ENCODE measurements around the gene FXYD1. TPM values are rescaled to one million over a fixed set of nuclear protein-coding genes. Genes with fewer than 3 reads are reported as not detected.

FXYD1 gene
- total RNA-seq, 4 donors from 2014 or later: 3.9 to 29.9 (median 10.1) TPM; not detected in 1

DNA sequence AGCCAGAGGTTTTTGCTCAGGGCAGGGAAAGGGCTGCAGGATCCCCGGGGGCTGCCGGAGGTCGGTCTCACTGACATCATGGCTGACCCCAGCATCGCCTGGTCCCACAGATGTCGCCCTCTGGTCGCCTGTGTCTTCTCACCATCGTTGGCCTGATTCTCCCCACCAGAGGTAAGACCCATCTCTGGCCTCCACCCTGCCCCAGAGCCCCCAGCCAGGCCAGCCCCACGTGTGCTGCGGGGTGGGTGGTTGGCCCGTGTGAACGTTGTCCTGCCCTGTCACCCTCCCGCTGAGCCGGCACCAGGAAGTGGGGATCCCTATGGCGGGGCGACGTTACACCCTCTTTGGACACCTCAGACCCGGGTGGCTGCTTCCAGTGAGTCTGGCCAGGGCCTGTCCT lies 16.8 kb downstream of the FXYD1 start:
- H3K9me3 ChIP-seq: no peaks in the 10 kb centered on the region
- intact Hi-C loops (cut with DNase I): no loop called here
- peak overlapping the region; percentile 78 to 90 (median 84) for H3K27ac ChIP-seq
- WGBS, 2 donors: 5 to 22% methylated on average over 4 to 7 of the region's 17 CpGs
- H3K36me3 ChIP-seq: peaks cover 0 to 37% (median 4%) of the 10 kb centered on the region in 3 donors
- H3K4me3 ChIP-seq: peak overlapping the region; percentile 45 to 75 (median 69)
- peaks cover 0 to 35% (median 3%) of the 10 kb centered on the region in 4 donors for H3K27me3 ChIP-seq
- H3K4me1 ChIP-seq: peaks cover 17 to 37% (median 26%) of the 10 kb centered on the region in 3 donors
- no peak for DNase-seq
- TF ChIP-seq POLR2A (IDR thresholded peaks at IDR 0.05): no peak
- TF ChIP-seq, protein P1, sequence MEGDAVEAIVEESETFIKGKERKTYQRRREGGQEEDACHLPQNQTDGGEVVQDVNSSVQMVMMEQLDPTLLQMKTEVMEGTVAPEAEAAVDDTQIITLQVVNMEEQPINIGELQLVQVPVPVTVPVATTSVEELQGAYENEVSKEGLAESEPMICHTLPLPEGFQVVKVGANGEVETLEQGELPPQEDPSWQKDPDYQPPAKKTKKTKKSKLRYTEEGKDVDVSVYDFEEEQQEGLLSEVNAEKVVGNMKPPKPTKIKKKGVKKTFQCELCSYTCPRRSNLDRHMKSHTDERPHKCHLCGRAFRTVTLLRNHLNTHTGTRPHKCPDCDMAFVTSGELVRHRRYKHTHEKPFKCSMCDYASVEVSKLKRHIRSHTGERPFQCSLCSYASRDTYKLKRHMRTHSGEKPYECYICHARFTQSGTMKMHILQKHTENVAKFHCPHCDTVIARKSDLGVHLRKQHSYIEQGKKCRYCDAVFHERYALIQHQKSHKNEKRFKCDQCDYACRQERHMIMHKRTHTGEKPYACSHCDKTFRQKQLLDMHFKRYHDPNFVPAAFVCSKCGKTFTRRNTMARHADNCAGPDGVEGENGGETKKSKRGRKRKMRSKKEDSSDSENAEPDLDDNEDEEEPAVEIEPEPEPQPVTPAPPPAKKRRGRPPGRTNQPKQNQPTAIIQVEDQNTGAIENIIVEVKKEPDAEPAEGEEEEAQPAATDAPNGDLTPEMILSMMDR (IDR thresholded peaks at IDR 0.05): no peak

DNA sequence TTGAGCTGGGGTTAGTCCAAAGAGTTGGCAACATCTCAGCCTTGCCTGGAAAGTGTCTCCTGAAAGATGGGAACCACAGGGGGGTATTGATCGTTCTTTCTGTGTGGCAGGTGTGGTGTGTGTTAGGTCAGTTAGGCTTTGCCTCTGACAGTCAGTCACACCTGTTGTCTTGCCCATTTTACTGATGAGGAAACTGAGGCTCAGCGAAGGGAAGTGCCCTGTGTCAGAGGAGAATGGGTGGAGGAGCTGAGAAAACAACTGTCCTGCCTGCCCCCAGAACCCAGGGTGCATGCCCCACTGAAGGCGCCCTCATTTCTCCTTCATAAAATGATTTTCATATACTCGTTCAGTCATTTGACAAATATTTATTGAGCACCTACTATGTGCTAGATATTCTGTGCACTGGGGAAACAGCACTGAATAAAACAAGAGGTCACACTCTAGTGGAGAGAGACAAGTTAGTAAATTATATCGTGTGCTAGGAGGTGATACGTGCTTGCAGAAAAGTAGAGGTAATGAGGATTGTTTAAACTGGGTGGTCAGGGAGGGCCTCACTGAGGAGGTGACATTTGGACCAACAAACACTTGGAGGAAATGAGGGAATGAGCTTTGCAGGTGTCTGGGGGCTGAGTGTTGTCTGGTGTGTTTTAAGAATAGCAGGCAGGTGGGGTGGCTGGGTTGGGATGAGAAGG lies 17.5 kb downstream of the FXYD1 start:
- 83 to 85% methylated on average over 6 of the region's 6 CpGs for WGBS, 2 donors
- intact Hi-C loops (cut with DNase I): no loop called here

DNA sequence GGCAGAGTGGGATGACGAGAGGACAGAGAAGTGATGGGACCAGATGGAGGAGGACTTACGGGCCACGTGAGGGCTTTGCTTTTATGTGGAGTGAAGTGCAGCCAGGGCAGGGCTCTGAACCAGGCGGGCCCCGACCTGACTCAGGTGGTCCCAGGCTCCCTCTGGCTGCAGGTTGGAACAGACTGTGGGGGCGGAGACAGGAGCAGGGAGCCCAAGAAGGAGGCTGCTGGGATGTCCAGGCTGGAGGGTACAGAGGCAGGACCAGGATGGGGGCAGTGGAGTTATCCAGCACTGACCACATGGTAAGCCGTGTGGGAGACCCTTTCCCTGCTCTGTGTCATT lies 18.0 kb downstream of the FXYD1 start:
- no peak for DNase-seq
- no peak overlapping the region for H3K4me3 ChIP-seq
- peaks cover 0 to 49% (median 7%) of the 10 kb centered on the region in 3 donors for H3K36me3 ChIP-seq
- intact Hi-C loops (cut with DNase I): no loop called here
- no peak for TF ChIP-seq POLR2A (IDR thresholded peaks at IDR 0.05)
- TF ChIP-seq, protein P1 (IDR thresholded peaks at IDR 0.05): no peak
- peaks cover 0 to 27% (median 3%) of the 10 kb centered on the region in 4 donors for H3K27me3 ChIP-seq
- no peaks in the 10 kb centered on the region for H3K9me3 ChIP-seq
- H3K4me1 ChIP-seq: peaks cover 17 to 37% (median 26%) of the 10 kb centered on the region in 3 donors
- no peak overlapping the region for H3K27ac ChIP-seq
- WGBS, 2 donors: 87% methylated on average over 6 to 7 of the region's 7 CpGs

More for the DNA sequence above, 17.5 kb downstream of the FXYD1 start:
- Histone ChIP-seq H3K4me1 (peaks cover 17 to 37% (median 26%) of the 10 kb centered on the region in 3 donors), H3K9me3 (no peaks in the 10 kb centered on the region), H3K4me3 (peak overlapping the region in 3 of 4 donors; percentile 45 to 75 (median 75)), H3K36me3 (peaks cover 0 to 44% (median 7%) of the 10 kb centered on the region in 3 donors), H3K27me3 (peaks cover 0 to 32% (median 3%) of the 10 kb centered on the region in 4 donors), H3K27ac (peak overlapping the region in 1 of 4 donors; percentile 88)
- TF ChIP-seq, protein P1 (IDR thresholded peaks at IDR 0.05): no peak
- no peak for TF ChIP-seq POLR2A (IDR thresholded peaks at IDR 0.05)
- no peak for DNase-seq

DNA sequence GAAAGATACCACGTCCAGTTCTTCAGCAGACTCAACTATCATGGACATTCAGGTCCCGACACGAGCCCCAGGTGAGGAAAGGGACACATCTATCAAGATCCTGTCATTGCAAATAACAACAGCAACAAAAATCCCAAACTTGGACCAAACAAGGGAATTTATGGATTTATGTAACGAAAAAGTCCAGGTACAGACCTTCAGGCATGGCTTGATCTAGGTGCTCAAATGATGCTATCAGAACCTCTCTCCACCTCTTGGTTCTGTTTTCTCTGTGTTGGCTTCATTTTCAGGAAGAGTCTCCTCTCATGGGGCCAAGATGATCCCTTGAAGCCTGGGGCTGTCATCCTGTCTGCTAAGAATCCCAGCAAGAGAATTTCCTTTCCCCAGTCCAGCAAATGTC lies 18.8 kb downstream of the FXYD1 start:
- peaks cover 17 to 37% (median 26%) of the 10 kb centered on the region in 3 donors for H3K4me1 ChIP-seq
- peaks cover 0 to 24% (median 3%) of the 10 kb centered on the region in 4 donors for H3K27me3 ChIP-seq
- no peak overlapping the region for H3K27ac ChIP-seq
- 97% methylated on average over 4 of the region's 4 CpGs for WGBS, 2 donors
- H3K36me3 ChIP-seq: peaks cover 0 to 57% (median 7%) of the 10 kb centered on the region in 3 donors
- intact Hi-C loops (cut with DNase I): no loop called here
- H3K9me3 ChIP-seq: peaks cover 0 to 4% (median 0%) of the 10 kb centered on the region in 3 donors
- TF ChIP-seq, protein P1 (IDR thresholded peaks at IDR 0.05): no peak
- TF ChIP-seq POLR2A (IDR thresholded peaks at IDR 0.05): no peak
- no peak for DNase-seq
- no peak overlapping the region for H3K4me3 ChIP-seq

DNA sequence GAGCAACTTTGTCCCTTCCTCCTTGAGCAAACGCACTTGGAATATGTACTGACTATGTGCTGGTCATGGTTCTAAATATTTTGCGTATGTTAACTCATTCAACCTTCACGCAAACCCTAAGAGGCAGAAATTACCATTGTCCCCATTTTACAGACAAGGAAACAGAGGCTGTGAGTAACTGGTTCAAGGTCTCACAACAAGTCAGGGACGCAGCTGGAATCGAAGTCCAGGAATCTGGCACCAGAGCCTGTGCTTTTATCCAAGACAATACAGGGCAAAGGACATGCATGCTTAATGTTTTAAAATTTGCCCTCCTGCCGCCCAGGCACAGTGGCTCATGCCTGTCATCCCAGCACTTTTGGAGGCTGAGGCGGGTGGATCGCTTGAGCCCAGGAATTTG lies 21.0 kb downstream of the FXYD1 start:
- Histone ChIP-seq H3K4me3 (no peak overlapping the region), H3K36me3 (peaks cover 0 to 78% (median 13%) of the 10 kb centered on the region in 3 donors), H3K4me1 (peaks cover 7 to 29% (median 14%) of the 10 kb centered on the region in 3 donors), H3K27me3 (peaks cover 0 to 7% (median 0%) of the 10 kb centered on the region in 4 donors), H3K9me3 (peaks cover 0 to 17% (median 9%) of the 10 kb centered on the region in 3 donors), H3K27ac (no peak overlapping the region)
- TF ChIP-seq POLR2A (IDR thresholded peaks at IDR 0.05): no peak
- TF ChIP-seq, protein P1 (IDR thresholded peaks at IDR 0.05): no peak
- intact Hi-C loops (cut with DNase I): no loop called here
- DNase-seq: no peak
- WGBS, 2 donors: 95 to 96% methylated on average over 7 to 8 of the region's 8 CpGs

Data from esophagus squamous epithelium (tissue), 5 donors.